COLO668 (cell line): ENCODE data around the gene GUCY1A2.
"Not testable (repeated sequence)": the region's sequence is repeated elsewhere in the genome, so short reads cannot be mapped to it uniquely, and the experiment has no call there.

Source experiments
- DNase-seq: peaks from one replicate; lab custom pipeline; 2025; ENCODE audit not compliant: unreplicated experiment; lab: John Stamatoyannopoulos, UW

The GUCY1A2 gene

DNA sequence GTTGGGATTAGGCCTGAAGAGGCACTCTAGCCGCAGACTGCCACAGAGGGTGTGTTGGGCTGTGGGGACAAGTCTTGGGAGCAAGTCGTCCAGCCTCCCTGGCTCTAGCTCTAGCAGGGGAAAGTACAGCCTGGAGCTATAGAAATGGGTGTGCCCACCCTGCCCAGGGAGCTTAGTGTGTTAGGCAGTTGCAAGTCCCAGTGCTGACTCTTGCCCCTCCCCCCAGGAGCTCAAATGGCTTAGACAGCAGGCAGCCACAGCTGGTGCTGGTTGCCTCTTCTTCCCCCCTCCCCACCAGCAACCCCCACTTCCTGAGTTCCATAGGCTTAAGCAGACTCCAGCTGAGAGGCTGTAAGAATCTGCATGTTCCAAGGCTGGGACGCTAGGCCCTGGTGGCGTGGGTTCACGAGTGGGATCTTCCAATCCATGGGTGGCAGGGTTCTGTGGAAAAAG is 61.2 kb downstream of the GUCY1A2 start:
- DNase-seq: no peak

DNA sequence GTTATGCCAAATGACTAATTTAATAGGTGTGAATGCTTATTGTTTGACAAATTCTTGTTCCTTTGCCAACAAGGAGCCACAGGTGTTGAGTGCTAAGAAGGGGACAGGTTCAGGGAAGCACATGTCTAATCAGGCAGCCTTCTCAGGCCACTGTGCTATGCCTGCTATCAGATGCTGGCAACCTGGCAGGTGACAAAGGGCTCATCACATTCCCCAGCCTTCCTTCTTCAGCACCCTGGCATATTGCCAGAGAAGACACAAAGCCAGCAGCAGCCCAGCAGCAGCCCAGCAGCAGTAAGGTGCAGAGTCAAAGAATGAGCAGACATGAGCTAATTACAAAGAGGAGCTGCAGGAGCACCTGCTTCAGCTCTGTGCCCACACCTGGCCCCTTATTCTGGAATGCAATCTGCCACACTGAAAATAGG is 68.2 kb downstream of the GUCY1A2 start:
- DNase-seq: peak; percentile 25

DNA sequence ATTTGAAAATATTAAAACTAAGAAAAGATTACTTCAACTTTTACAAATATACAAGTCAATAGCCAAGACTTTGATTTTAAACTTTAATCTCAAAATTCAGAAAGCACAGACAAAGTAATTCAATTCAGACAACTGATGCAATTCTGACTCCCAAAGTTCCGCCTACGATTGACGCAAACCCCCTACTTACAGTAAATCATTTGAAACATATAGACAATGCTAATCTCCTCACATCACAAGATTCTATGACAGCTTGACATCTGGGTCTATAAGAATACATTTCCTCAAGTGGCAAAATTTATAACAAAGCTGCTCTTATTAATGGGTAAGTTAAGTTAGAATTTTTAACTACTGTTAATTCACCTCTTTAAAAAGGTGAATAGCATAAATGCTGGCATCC is 75.2 kb downstream of the GUCY1A2 start:
- no peak for DNase-seq

DNA sequence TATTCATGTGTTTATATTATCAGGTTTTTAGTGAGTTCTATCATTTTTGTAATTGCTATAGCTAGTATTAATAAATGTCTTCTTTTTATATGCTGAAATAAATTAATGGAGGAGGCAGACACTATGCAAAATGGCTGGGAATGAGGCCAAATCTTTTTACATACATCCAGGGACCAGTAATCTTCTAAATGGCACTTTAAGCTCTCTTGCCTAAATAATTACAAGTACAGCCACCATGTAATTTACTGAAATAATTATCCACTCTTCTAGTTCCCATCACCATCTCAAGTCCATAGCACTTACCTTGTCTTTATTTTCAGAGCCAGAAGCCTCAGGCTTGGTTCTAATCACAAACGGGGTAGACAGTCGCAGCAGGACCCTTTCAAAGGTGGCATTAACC is 79.1 kb downstream of the GUCY1A2 start:
- no peak for DNase-seq

DNA sequence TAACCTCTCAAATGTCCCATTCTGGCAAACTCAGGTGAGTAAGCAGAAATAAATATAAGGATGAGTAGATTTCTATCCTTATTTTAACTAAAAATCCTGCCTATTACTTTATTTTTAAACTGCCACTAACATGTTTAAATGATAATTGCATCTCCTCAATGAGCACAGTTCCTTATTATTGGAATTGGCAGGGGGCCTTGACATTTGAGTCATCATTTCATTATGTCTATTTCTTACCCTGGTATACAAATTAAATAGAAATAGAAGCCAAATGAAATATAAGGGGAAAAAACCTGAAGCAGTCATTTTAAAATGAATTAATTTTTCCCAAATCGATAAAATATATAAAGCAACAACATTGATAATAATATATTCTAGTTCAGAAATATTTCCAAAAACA is 81.2 kb downstream of the GUCY1A2 start:
- no peak for DNase-seq

DNA sequence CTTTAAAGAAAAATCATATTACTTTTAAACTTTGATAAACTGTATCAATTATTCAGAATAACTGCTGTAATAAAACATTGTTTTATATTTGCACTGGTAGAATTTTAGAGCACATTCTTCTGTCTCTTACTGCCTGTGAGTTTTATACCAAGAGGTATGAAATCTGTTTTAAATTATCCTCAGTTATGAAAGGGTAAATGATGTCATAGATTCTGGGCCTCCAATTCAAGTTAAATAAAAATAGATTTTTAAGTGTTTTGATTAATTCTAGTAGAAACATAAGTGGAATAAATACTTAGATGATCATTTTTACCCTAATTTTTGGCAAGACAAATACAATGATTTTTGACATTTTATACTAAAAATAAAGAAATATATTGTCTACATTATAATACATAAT is 93.0 kb downstream of the GUCY1A2 start:
- no peak for DNase-seq

DNA sequence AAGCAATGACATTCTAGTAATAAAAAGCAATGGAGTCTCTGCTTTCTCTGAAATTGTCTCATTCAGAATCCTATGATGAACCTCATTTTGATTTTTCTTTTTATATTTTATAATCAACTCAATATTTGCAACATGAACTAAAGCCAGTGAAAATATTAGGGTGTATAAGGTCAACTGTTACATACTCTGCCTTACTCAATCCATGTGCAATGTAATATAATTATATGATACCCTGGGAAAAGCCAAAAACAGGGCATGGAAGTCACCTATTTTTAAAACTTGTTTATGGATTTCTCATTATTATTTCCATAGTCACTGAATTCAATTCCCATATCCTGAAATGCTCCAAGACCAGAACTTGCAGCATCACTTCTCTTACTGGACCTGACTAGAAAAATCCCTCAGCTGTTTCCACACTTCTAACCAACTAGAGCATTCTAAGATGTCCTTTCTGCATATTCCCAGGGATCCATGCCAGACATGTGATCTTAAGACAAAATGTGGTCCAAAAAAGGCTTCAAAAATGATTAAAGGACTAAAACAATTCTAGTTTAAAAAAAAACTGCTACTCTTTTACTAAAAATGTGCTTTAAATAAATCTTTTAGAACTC is 97.3 kb downstream of the GUCY1A2 start:
- no peak for DNase-seq

DNA sequence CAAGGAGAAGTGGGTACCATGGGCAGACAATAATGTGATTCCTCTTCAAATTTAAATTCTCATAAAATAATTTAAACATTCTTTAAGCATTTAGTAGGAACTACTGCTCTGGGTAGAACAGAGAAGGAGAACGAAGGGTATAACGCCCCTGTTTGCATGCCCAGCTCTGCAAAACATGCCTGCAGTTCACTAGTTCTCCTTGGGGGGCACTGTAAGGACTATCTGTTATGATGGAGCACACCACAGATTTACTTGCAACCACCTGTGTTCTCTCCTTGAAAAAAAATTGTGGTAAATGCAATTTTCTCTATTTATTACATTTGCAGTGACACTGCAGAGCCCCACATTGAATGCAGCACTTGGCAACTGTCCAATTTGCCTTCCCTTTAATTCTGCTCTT is 100.3 kb downstream of the GUCY1A2 start:
- DNase-seq: no peak

DNA sequence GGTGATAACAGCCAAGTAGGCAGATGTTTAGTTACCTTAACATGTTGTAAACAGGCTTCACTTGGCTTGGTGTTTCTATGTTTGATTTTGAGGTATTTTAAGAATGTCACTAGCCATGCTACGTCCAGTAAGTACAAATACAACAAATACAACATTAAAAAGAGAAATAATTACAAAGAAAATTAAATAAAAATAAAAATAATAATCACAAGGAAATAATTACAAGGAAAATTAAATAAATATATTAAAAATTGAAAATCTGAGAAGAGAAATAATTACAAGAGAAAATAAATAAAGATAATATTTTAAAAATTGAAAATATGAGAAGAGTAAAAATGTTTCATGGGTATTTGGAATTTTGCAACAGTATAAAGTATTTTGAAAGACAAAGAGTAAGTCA is 103.9 kb downstream of the GUCY1A2 start:
- no peak for DNase-seq

DNA sequence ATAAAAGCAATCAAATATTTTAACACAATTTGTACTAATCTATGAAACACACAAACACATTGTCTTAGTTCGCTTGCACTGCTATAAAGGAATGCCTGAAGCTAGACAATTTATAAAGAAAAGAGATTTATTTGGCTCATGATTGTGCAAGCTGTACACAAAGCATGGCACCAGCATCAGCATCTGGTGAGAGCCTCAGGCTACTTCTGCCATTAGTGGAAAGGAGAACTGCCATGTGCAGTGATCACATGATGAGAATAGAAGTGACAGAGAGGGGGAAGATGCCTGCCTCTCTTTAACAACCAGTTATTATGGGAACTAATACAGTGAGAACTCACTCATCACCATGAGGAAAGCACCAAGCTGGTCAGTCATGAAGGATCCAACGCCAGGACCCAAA is 105.1 kb downstream of the GUCY1A2 start:
- no peak for DNase-seq

DNA sequence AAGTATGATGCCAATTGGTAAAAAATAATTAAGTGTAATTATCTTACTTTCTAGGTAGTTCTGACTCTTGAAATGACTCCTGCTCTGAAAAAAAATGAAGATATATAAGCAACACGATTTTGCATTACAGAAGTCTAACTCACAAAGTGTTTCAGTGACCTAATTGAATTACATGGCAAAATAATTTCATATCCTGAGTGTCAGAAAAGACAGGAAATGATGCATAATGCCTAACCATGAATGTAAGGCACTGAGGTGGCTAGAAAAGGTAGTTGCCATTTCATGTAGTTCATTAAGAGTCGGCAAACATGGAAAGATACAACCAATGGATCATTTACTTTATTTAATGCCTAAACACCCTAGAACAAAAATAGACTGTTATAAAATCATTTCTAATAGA is 113.5 kb downstream of the GUCY1A2 start:
- DNase-seq: no peak

DNA sequence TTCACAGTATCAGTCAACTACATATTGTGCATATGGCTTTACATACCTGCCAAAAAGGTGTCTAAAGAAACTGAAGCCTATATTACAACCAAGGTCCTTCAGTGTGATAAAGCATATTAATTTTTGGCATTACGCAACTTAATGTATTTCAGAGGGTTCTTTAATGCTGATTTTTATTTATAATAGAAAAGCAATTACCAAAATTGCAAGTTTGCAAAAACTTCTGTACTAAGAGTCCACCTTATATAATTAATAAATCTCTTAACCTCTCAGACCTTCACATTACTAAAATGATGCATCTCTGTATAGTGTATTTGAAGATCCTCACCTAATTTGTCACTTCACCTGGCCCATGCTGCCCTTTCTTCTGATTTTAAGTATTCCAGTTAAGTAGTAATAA is 128.6 kb downstream of the GUCY1A2 start:
- no peak for DNase-seq

DNA sequence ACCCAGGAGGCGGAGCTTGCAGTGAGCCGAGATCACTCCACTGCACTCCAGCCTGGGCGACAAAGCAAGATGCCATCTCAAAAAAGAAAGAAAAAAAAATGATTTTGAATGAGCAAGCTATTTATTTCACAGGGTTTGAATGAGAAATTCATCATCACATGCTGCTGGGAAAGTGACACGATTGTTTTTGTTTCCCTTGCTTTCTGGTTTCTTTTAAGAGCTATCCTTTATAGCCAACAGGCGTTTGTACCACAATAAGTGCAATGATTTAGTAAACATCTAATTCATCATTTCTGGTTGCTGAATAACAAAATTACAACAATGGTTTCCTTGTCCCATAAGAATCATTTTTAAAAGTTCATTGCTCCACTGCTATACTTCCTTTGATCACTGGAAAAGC is 129.9 kb downstream of the GUCY1A2 start:
- DNase-seq: no peak

DNA sequence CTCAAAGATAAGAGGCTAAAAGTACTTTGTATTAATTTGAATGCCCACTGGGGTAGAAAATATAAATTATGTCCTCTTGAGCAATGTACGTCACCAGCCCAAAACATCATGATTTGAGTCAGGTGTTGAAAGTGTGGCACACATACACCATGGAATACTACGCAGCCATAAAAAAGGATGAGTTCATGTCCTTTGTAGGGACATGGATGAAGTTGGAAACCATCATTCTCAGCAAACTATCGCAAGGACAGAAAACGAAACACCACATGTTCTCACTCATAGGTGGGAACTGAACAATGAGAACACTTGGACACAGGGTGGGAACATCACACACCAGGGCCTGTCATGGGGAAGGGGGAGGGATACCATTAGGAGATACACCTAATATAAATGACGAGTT is 134.6 kb downstream of the GUCY1A2 start:
- DNase-seq: not testable (repeated sequence)

DNA sequence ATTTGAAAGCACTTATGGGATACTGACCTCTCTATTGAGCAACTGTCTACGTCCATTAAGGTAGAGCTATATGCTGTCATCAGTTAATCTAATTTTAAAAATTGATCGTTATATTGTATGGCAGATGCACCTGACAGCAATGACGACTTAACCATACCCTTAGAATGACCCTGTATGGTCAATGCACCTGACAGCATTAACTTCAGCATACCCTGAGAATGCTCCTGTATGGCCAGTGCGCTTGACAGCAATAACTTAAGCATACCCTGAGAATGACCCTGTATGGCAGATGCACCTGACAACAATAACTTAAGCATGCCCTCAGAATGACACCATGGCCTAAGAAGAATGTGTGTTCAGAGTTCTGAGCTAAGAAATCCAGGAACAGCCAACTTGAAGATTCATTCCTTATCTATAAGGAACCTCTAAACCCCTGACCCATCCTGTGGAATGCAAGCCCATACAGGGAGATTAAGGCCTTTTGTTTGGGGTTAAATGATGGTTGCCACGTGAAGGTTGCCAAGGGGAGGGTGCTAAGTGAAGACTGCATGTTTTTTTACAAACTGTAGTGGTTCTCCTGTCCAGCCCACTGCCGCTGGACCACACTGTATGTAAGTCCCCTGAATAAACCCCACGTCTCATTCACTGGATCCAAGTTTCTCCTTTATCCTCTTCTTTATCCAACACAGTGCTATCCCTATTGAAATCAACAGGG is 138.3 kb downstream of the GUCY1A2 start:
- DNase-seq: no peak

DNA sequence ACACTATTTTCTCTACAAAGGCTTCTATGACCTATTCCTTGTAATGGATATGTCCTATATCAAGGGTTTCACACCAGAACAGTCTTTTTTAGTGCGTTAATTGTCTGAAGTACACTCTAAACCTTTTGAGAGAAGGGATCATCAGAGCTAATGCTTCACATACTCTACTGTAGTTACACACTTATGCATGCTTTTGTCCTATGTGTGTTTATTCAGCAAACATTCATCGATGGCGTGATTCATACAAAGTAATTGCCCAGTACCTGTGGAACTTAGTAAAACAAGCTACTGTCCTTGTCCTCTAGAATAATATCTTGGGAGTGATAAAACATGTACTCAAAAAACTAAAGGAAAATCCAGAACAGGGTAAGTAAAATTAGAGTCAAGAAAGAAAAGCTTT is 139.2 kb downstream of the GUCY1A2 start:
- no peak for DNase-seq

DNA sequence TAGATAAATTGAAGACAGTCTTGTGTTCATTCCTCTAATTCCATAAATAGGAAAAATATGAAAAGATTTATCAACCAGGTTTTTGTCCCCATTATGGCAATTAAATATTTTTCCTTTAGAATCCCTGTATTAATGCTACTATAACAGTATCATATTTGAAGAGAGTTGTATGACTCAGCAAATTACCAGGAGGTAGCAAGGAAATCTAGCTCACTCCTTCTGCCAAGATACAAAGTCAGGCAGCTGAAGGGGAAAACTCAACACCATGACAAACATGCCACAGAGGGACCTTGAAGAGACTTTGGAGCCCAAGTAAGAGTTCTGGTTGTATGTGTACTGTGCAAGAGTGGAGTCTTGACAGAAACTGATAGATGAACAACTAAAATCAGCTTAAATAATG is 143.3 kb downstream of the GUCY1A2 start:
- no peak for DNase-seq

DNA sequence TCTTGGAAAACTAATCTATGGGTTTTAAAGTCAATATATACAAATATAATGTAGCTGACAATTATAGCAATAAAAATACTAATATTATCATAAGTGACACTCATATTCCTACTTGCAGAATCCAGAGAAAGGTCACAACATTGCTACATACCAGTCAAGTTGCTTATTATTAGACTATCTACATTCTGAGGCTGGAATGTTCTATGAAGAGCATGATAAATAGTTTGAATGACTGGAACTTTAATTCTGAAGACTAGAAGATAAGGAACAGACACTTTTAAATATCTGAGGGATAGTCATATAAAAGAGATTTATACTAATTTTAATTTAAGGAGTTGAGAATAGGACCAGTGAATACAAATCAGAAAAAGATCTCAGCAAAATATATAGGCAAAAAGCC is 146.0 kb downstream of the GUCY1A2 start:
- DNase-seq: no peak

DNA sequence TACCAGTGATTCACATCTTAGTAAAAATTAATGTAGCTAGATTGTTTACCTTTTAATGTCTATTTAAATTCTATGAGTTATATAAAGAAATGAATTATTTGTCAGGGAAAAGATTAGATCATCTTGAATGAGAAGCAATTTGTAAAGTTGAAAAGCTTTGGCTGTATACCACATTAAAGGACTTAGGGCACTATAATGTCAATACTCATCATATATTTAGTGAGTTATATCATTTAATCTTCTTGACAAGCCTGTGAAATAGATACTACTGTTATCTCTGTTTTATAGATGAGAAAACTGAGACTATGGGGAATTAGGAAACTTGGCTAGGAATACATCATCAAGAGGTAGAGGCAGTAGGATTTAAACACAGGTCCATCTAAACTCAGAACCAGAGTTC is 160.1 kb downstream of the GUCY1A2 start:
- no peak for DNase-seq

DNA sequence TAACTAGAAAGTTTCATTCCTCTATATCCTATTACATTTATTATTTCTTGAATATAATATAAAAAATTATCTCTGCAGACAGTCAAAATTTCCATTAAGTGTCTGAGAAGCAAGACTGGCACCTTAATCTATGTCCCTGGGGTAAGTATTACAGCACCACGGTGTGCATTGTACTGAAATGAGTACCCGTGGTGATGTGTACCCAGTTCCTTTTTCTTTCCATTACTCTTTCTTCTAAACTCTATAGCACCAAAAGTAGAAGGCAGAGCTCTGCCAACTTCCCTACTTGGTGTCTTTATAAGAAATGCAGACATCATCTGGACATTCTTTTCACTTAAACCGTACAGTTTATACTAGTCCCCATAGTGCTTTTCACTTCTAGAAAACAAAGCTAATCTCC is 161.7 kb downstream of the GUCY1A2 start:
- DNase-seq: no peak

DNA sequence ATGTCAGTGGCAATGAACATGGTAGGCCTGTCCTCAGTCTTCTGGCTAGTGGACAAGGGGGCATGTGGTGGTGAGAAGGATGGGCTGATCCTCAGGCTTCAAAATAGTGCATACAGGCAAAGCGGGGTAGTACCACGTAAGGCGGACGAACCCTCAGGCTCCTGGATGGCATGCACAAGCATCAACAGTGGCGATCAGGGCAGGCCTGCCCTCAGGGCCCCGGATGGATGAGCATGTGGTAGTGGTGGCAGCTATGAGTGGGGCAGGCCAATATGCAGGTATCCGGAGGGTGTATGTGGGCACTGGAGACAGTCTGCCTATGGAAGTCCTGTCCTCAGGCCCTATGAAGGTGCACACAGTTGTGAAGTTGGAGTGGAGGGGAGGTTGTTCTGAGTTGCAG is 163.8 kb downstream of the GUCY1A2 start:
- no peak for DNase-seq

DNA sequence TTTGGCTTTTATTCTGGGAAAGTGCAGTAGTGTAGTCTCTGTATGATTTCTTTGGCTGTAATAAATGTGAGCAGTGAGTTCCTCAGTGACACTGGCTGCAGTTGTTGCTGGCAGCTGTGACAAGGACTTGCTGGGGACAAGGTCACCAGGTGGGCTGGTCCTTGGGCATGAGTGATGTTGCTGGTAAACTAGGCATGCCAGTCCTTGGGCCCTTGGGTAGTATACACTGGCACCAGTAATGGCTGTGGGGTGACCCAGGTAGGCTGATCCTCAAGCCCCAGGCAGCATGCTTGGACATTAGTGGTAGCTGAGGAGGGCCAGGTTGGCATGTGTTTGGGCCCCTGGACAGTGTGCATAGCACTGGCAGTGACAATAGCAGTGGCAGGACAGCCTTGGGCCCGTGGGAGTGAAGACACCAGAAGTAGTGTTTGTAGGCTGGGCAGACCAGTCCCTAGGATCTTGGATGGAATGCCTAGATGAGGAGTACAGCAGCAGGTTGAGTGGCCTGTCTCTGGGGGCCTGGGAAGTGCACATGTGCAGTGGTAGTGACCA is 164.3 kb downstream of the GUCY1A2 start:
- no peak for DNase-seq

DNA sequence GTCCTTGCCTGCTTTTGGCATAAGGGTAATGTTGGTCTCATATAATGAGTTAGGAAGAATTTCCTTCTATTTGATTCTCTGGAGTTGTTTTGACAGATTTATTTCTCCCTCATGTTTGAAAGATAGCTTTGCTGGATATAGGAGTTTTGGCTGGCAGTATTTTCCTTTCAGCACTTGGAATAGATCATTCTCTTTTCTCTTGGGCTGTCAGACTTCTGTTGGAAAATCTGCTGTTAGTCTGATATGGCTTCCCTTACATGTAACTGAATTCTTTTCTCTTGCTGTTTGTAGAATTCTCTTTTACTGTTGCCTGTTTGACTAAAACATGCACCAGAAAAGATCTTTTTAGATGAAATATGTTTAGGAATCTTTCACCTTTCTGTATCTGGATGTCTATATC is 165.5 kb downstream of the GUCY1A2 start:
- no peak for DNase-seq
